ENCODE data around the gene AIG1. TPM values are rescaled to one million over a fixed set of nuclear protein-coding genes. Genes with fewer than 3 reads are reported as not detected.

The AIG1 gene
- total and polyA plus RNA-seq, 2 experiments from 2014 or later, result 92.8 to 102 TPM

DNA sequence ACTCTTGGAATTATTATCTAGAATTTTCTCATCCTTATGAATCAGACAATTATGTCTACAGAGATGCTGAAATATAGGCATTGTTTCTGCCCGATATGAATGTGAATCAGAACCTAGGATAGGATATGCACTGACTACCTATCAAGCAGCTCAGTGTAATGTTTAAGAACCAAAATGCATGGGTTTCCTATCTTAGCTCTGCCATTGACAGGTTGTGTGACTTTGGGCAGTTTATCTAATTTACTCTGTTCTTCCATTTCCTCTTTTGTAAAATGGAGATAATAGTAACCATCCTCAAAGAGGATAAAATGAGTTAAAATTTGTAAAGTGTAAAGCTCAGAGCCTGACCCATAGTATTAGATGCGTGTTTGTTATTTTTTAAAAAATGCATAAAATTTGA, 10.2 kb upstream of the AIG1 start:
- H3K79me2 ChIP-seq, result no peaks in the 10 kb centered on the region
- TF ChIP-seq EZH2 (IDR thresholded peaks at IDR 0.05; ENCODE audit: borderline replicate concordance), result no peak
- no peak for TF ChIP-seq CTCF (IDR thresholded peaks at IDR 0.05; ENCODE audit: poor library complexity)
- no peak for TF ChIP-seq EZH2phosphoT487 (IDR thresholded peaks at IDR 0.05; ENCODE audit: low read depth, severe bottlenecking, unreplicated experiment)
- no peaks in the 10 kb centered on the region for H4K20me1 ChIP-seq (ENCODE audit: insufficient read depth, poor library complexity, severe bottlenecking)
- no peaks in the 10 kb centered on the region for H3K27me3 ChIP-seq
- H3K4me2 ChIP-seq, result no peak overlapping the region
- 97% methylated on average over 2 of the region's 2 CpGs for WGBS (ENCODE audit: low lambda C conversion rate, missing lambda C conversion rate)
- H3K36me3 ChIP-seq (replicated peaks; ENCODE audit: insufficient read depth, low read depth), result no peaks in the 10 kb centered on the region
- H2AFZ ChIP-seq, result no peak overlapping the region
- no peak overlapping the region for H3K4me3 ChIP-seq
- H3K9me3 ChIP-seq (ENCODE audit: low read depth), result no peaks in the 10 kb centered on the region
- no peak overlapping the region for H3K27ac ChIP-seq
- no peak for DNase-seq (ENCODE audit: low spot score)
- no peaks in the 10 kb centered on the region for H3K4me1 ChIP-seq (ENCODE audit: insufficient read depth)
- H3K9me2 ChIP-seq (replicated peaks; ENCODE audit: insufficient read depth), result no peaks in the 10 kb centered on the region

- 88% methylated on average over 5 of the region's 5 CpGs for WGBS (ENCODE audit: low lambda C conversion rate, missing lambda C conversion rate)
Measured at GRCh38 chr6:143052282-143052681, 8.4 kb upstream of the AIG1 start.

GRCh38 chr6:143053856-143054255, 6.8 kb upstream of the AIG1 start:
- H3K4me1 ChIP-seq (ENCODE audit: insufficient read depth), result no peaks in the 10 kb centered on the region
- H3K4me2 ChIP-seq, result no peak overlapping the region
- H3K27me3 ChIP-seq, result no peaks in the 10 kb centered on the region
- no peak overlapping the region for H3K27ac ChIP-seq
- H4K20me1 ChIP-seq (ENCODE audit: insufficient read depth, poor library complexity, severe bottlenecking), result no peaks in the 10 kb centered on the region
- DNase-seq (ENCODE audit: low spot score), result no peak
- no peak overlapping the region for H2AFZ ChIP-seq
- TF ChIP-seq EZH2 (IDR thresholded peaks at IDR 0.05; ENCODE audit: borderline replicate concordance), result no peak
- TF ChIP-seq EZH2phosphoT487 (IDR thresholded peaks at IDR 0.05; ENCODE audit: low read depth, severe bottlenecking, unreplicated experiment), result no peak
- TF ChIP-seq CTCF (IDR thresholded peaks at IDR 0.05; ENCODE audit: poor library complexity), result no peak
- H3K79me2 ChIP-seq, result no peaks in the 10 kb centered on the region
- H3K4me3 ChIP-seq, result no peak overlapping the region
- H3K36me3 ChIP-seq (replicated peaks; ENCODE audit: insufficient read depth, low read depth), result no peaks in the 10 kb centered on the region
- H3K9me3 ChIP-seq (ENCODE audit: low read depth), result no peaks in the 10 kb centered on the region
- 89% methylated on average over 3 of the region's 3 CpGs for WGBS (ENCODE audit: low lambda C conversion rate, missing lambda C conversion rate)
- no peaks in the 10 kb centered on the region for H3K9me2 ChIP-seq (replicated peaks; ENCODE audit: insufficient read depth)

More at GRCh38 chr6:143052282-143052681, 8.4 kb upstream of the AIG1 start:
- Histone ChIP-seq H3K4me1 (ENCODE audit: insufficient read depth) (no peaks in the 10 kb centered on the region), H3K9me3 (ENCODE audit: low read depth) (no peaks in the 10 kb centered on the region), H3K36me3 (replicated peaks; ENCODE audit: insufficient read depth, low read depth) (no peaks in the 10 kb centered on the region), H4K20me1 (ENCODE audit: insufficient read depth, poor library complexity, severe bottlenecking) (no peaks in the 10 kb centered on the region), H3K9me2 (replicated peaks; ENCODE audit: insufficient read depth) (no peaks in the 10 kb centered on the region), H3K27ac (no peak overlapping the region), H3K27me3 (no peaks in the 10 kb centered on the region), H2AFZ (no peak overlapping the region), H3K4me2 (no peak overlapping the region), H3K79me2 (no peaks in the 10 kb centered on the region), H3K4me3 (no peak overlapping the region)
- DNase-seq (ENCODE audit: low spot score), result no peak
- no peak for TF ChIP-seq CTCF (IDR thresholded peaks at IDR 0.05; ENCODE audit: poor library complexity)

GRCh38 chr6:143054329-143054728, 6.4 kb upstream of the AIG1 start:
- Histone ChIP-seq H3K4me1 (ENCODE audit: insufficient read depth) (no peaks in the 10 kb centered on the region), H3K79me2 (no peaks in the 10 kb centered on the region), H2AFZ (no peak overlapping the region), H3K27ac (no peak overlapping the region), H3K36me3 (replicated peaks; ENCODE audit: insufficient read depth, low read depth) (no peaks in the 10 kb centered on the region), H4K20me1 (ENCODE audit: insufficient read depth, poor library complexity, severe bottlenecking) (no peaks in the 10 kb centered on the region), H3K9me3 (ENCODE audit: low read depth) (no peaks in the 10 kb centered on the region), H3K4me2 (no peak overlapping the region), H3K9me2 (replicated peaks; ENCODE audit: insufficient read depth) (no peaks in the 10 kb centered on the region), H3K4me3 (no peak overlapping the region), H3K27me3 (no peaks in the 10 kb centered on the region)
- TF ChIP-seq EZH2phosphoT487 (IDR thresholded peaks at IDR 0.05; ENCODE audit: low read depth, severe bottlenecking, unreplicated experiment) (no peak), CTCF (IDR thresholded peaks at IDR 0.05; ENCODE audit: poor library complexity) (no peak), EZH2 (IDR thresholded peaks at IDR 0.05; ENCODE audit: borderline replicate concordance) (no peak)
- DNase-seq (ENCODE audit: low spot score), result no peak
- WGBS (ENCODE audit: low lambda C conversion rate, missing lambda C conversion rate), result 98% methylated on average over 2 of the region's 2 CpGs

Data from hepatocyte (in vitro differentiated cells).